GM13976 (cell line): Measurements from ENCODE around the gene C2CD4C.
"Not testable (repeated sequence)": the region's sequence is repeated elsewhere in the genome, so short reads cannot be mapped to it uniquely, and the experiment has no call there.

Experiments
- DNase-seq: peaks from one replicate; pipeline ENCODE4 v3.0.0; 2012; ENCODE audit warnings: low spot score
- in situ Hi-C: fragments of 300-500 bp; cut with MboI; formaldehyde crosslinking; loops from one replicate; pipeline ENCODE4 v1.12.0; 2022; ENCODE audit warnings: low sequenced_read_pairs, mixed read lengths, inconsistent platforms; ENCODE audit not compliant: unreplicated experiment
- TF ChIP-seq, protein P1 (sequence below): IDR thresholded peaks from 2 replicates; pipeline ENCODE4 v1.5.1; 2012; ENCODE audit warnings: borderline replicate concordance, mild to moderate bottlenecking; ENCODE audit not compliant: insufficient read depth; ENCODE audit errors: extremely low read depth, missing control alignments, control extremely low read depth

Gene C2CD4C

DNA sequence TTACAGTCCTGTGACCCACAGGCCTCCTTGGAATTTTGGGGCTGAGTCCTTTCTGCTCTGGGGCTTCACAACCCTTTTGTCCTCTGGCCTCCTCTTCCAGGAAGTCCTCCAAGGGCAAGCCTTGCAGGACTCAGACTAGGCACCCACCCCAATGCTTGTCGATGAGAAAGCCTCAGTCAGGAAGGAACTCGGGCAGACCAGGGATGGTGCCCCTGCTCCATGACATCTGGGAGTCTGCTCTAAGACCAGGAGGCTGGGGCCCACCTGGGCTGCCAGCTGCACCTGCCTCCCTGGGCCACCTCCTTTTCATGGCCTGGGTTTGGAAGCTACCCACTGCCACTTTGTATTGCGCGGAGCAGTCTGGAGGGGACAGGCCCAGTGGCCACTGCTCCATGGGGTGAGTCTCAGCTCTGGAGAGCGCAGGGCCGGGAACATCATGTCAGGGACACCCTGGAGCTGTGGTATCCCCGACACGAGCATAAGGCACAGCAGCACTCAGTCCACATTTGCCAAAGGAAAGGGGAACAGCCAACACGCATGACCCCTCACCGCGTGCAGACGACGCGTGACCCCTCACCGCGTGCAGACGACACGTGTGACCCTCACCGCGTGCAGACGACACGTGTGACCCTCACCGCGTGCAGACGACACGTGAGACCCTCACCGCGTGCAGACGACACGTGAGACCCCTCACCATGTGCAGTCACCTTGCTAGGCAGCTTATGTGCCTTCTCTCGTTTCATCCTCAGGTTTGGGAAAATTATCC is 10.8 kb downstream of the C2CD4C start:
- in situ Hi-C loops, result no loop called here
- TF ChIP-seq, protein P1, sequence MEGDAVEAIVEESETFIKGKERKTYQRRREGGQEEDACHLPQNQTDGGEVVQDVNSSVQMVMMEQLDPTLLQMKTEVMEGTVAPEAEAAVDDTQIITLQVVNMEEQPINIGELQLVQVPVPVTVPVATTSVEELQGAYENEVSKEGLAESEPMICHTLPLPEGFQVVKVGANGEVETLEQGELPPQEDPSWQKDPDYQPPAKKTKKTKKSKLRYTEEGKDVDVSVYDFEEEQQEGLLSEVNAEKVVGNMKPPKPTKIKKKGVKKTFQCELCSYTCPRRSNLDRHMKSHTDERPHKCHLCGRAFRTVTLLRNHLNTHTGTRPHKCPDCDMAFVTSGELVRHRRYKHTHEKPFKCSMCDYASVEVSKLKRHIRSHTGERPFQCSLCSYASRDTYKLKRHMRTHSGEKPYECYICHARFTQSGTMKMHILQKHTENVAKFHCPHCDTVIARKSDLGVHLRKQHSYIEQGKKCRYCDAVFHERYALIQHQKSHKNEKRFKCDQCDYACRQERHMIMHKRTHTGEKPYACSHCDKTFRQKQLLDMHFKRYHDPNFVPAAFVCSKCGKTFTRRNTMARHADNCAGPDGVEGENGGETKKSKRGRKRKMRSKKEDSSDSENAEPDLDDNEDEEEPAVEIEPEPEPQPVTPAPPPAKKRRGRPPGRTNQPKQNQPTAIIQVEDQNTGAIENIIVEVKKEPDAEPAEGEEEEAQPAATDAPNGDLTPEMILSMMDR, result no peak

DNA sequence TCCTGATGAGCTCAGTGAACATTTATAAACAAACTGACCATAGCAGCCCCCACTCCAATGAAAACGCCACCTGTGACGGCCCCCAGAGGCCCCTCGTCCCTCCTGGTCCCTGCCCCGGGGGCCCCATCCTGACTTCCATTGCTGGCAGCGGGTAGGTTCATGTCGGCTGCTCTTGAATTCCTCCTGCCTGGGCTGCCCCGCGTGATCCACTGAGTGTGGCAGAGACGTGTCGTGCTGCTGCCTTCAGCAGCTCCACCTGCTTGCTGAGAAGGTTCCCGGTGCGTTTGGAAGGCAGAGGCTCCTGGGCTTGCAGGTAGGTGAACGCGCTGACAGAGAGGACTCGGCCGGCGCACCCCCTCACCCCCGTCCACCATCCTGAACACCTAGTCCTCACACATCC is 11.6 kb downstream of the C2CD4C start:
- DNase-seq, result no peak
- TF ChIP-seq, protein P1, result no peak
- in situ Hi-C loops, result no loop called here

More for the DNA sequence above, 10.8 kb downstream of the C2CD4C start:
- no peak for DNase-seq

DNA sequence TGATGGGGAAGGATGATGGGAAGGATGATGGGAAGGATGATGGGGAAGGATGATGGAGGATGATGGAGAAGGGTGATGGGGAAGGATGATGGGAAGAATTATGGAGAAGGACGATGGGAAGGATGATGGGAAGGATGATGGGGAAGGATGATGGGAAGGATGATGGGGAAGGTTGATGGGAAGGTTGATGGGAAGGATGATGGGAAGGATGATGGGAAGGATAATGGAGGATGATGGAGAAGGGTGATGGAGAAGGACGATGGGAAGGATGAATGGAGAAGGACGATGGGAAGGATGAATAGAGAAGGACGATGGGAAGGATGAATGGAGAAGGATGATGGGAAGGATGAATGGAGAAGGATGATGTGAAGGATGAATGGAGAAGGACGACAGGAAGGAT is 13.5 kb downstream of the C2CD4C start:
- in situ Hi-C loops, result no loop called here
- TF ChIP-seq, protein P1, result no peak
- no peak for DNase-seq

DNA sequence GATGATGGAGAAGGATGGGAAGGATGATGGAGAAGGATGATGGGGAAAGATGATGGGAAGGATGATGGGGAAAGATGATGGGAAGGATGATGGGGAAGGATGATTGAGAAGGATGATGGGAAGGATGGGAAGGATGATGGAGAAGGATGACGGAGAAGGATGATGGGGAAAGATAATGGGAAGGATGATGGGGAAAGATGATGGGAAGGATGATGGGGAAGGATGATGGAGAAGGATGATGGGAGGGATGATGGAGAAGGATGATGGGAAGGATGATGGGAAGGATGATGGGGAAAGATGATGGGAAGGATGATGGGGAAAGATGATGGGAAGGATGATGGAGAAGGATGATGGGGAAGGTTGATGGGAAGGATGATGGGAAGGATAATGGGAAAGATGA is 14.1 kb downstream of the C2CD4C start:
- DNase-seq, in situ Hi-C loops: not testable (repeated sequence)

DNA sequence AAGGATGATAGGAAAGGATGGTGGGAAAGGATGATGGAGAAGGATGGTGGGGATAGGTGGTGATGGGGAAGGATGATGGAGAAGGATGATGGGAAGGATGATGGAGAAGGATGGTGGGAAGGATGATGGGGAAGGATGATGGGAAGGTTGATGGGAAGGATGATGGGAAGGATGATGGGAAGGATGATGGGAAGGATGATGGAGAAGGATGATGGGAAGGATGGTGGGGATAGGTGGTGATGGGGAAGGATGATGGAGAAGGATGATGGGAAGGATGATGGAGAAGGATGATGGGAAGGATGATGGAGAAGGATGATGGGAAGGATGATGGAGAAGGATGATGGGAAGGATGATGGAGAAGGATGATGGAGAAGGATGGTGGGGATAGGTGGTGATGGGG is 15.4 kb downstream of the C2CD4C start:
- in situ Hi-C loops, DNase-seq: not testable (repeated sequence)

DNA sequence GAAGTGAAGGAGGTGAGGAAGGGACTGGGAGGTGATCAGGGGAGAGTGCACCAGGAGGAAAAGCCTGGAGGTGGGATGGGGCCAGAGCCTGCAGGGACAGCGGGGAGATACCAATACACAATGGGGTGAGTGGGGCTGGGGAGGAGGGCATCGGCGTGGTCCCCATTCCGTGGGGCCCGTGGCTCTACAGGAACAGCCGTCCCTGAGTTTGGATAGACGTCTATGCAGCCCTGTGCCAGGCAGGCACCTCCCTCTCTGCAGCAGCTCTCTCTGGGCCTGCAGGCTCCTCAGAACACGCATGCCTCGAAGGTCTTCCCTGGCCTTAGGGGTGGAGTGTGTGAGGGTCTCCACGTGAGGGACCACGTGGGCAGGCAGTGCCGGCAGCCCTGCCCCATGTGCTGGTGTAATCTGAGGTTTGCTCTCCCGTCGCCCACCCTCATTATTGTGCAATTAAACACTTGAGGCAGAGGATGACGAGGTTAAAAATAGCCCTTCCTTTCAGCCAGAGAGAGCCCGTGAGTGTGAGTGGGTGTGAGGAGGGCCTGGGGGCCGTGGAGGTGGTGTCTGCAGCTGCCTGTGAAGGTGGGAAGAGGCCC is 16.5 kb downstream of the C2CD4C start:
- TF ChIP-seq, protein P1, result no peak
- in situ Hi-C loops, result no loop called here
- no peak for DNase-seq

DNA sequence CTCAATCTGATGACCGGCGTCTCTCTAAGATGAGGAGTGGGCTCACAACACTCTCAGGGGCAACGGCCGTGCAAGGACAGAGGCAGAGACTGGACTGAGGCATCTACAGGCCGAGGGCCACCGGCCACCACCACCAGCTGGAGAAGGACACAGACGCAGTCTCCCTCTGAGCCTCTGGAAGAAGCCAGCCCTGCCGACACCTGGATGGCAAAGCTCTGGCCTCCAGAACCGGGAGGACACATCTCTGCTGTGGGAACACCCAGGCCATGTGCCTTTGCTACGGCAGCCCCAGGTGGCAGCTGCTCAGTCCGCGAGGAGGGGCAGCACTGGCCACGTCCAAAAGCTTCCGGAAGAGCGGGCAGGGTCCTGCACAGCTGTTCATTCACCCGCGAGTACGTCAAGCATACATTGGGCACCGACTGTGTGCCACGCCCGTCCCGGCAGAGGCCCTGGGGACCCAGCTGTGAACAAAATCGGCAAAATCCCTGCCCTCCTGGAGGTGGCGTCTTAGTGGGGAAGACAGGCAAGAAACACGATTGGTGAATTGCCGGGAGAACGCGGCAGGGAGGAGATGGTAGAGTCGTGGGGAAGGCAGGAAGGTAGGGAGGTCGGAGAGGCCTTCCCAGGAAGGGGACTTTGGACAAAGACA is 17.1 kb downstream of the C2CD4C start:
- in situ Hi-C loops, result no loop called here
- TF ChIP-seq, protein P1, result no peak
- no peak for DNase-seq

DNA sequence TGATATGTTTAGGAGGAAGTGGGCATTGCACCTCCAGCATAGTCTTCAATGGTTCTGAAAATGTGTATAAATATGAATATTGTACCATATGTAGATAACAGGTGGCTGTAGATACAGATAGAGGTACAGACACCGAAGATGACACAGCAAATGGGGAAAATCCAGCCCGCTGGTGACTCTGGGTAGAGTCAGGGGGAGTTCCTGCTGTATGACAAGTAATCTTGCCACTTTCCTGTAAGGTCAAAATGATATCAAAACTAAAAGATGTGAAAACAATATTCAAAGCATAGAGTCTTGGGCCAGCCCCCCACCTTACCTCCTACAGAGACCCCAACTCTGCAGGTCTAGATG is 17.8 kb downstream of the C2CD4C start:
- in situ Hi-C loops, result no loop called here

More for the DNA sequence above, 17.8 kb downstream of the C2CD4C start:
- no peak for DNase-seq
- TF ChIP-seq, protein P1, result no peak
